GM08714 (cell line): Measurements from ENCODE around the gene LYZL6.
"Not testable (repeated sequence)": the region's sequence is repeated elsewhere in the genome, so short reads cannot be mapped to it uniquely, and the experiment has no call there.

Source experiments
- H3K4me3 ChIP-seq: fragments of 200-500 bp; sonication (Bioruptor generic); 2 replicates; pipeline ENCODE4 v1.5.1; 2014; ENCODE audit warnings: mild to moderate bottlenecking, low read length, inconsistent platforms
- ZNF274 ChIP-seq: IDR thresholded peaks from 2 replicates; pipeline ENCODE4 v1.6.1; 2012; ENCODE audit warnings: mild to moderate bottlenecking, low read depth, low read length

Gene LYZL6

GRCh38 chr17:35969558-35970380 lies 26.3 kb upstream of the LYZL6 start:
- no peak for TF ChIP-seq ZNF274
- H3K4me3 ChIP-seq: no peak overlapping the region

- no peak for TF ChIP-seq ZNF274
- no peak overlapping the region for H3K4me3 ChIP-seq
Measured at GRCh38 chr17:35968520-35969054, 25.1 kb upstream of the LYZL6 start.

- no peak for TF ChIP-seq ZNF274
Measured at GRCh38 chr17:35965272-35965671, 21.8 kb upstream of the LYZL6 start.

GRCh38 chr17:35963663-35964062 lies 20.1 kb upstream of the LYZL6 start:
- TF ChIP-seq ZNF274: no peak
- no peak overlapping the region for H3K4me3 ChIP-seq

More at GRCh38 chr17:35965272-35965671, 21.8 kb upstream of the LYZL6 start:
- H3K4me3 ChIP-seq: no peak overlapping the region

GRCh38 chr17:35953720-35954119 lies 10.2 kb upstream of the LYZL6 start:
- H3K4me3 ChIP-seq: no peak overlapping the region
- TF ChIP-seq ZNF274: no peak

GRCh38 chr17:35949401-35949800 lies 5.9 kb upstream of the LYZL6 start:
- H3K4me3 ChIP-seq: no peak overlapping the region
- no peak for TF ChIP-seq ZNF274

GRCh38 chr17:35948092-35948491 lies 4.6 kb upstream of the LYZL6 start:
- TF ChIP-seq ZNF274: no peak
- no peak overlapping the region for H3K4me3 ChIP-seq

GRCh38 chr17:35947156-35947585 lies 3.7 kb upstream of the LYZL6 start:
- no peak overlapping the region for H3K4me3 ChIP-seq
- TF ChIP-seq ZNF274: no peak

- H3K4me3 ChIP-seq: no peak overlapping the region
- TF ChIP-seq ZNF274: no peak
Measured at GRCh38 chr17:35944151-35944550, 638 bp upstream of the LYZL6 start.

- TF ChIP-seq ZNF274: no peak
- H3K4me3 ChIP-seq: no peak overlapping the region
Measured at GRCh38 chr17:35942588-35943186, 826 bp downstream of the LYZL6 start.

GRCh38 chr17:35938492-35938891 lies 5.0 kb downstream of the LYZL6 start:
- H3K4me3 ChIP-seq: not testable (repeated sequence)

- no peak overlapping the region for H3K4me3 ChIP-seq
- no peak for TF ChIP-seq ZNF274
Measured at GRCh38 chr17:35936063-35936462, 7.5 kb downstream of the LYZL6 start.

GRCh38 chr17:35934760-35935159 lies 8.8 kb downstream of the LYZL6 start:
- H3K4me3 ChIP-seq: no peak overlapping the region
- TF ChIP-seq ZNF274: no peak

GRCh38 chr17:35932586-35932985 lies 10.9 kb downstream of the LYZL6 start:
- no peak for TF ChIP-seq ZNF274

GRCh38 chr17:35931794-35932425 lies 11.6 kb downstream of the LYZL6 start:
- TF ChIP-seq ZNF274: no peak
- H3K4me3 ChIP-seq: no peak overlapping the region

More at GRCh38 chr17:35932586-35932985, 10.9 kb downstream of the LYZL6 start:
- no peak overlapping the region for H3K4me3 ChIP-seq
